DOHH2 (cell line): Measurements from ENCODE around the gene ZNF300.

Source experiments
- EZH2phosphoT487 ChIP-seq: fragments of 200-600 bp; sonication (generic); IDR thresholded peaks from 2 replicates; pipeline ENCODE4 v1.6.1; 2017; ENCODE audit warnings: borderline replicate concordance, mild to moderate bottlenecking, antibody characterized with exemption, low read length, moderate library complexity, mixed read lengths
- TF ChIP-seq, protein P1 (sequence below): fragments of 200-600 bp; sonication (generic); IDR thresholded peaks from one replicate; pipeline ENCODE4 v1.5.1; 2014; ENCODE audit warnings: antibody characterized with exemption, mild to moderate bottlenecking, low read depth, low read length; ENCODE audit not compliant: poor library complexity, severe bottlenecking

DNA sequence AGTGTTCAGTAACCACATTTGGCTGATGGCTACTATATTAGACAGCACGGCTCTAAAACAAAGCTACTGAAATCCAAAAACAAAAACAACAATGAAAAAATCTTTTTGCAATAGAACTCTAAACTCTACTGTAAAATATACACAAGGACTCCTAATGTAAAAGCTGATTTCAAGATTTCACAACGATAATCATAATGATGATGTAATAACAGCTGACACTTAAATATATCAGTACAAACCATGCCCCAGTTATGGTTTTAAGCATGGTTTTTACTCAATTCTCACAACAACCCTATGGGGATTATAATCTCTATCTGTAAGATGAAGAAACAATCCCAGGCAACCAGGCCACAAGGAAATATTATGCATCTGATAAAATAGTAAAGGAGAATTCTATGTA lies 3.3 kb downstream of the ZNF300 start:
- TF ChIP-seq, protein P1, sequence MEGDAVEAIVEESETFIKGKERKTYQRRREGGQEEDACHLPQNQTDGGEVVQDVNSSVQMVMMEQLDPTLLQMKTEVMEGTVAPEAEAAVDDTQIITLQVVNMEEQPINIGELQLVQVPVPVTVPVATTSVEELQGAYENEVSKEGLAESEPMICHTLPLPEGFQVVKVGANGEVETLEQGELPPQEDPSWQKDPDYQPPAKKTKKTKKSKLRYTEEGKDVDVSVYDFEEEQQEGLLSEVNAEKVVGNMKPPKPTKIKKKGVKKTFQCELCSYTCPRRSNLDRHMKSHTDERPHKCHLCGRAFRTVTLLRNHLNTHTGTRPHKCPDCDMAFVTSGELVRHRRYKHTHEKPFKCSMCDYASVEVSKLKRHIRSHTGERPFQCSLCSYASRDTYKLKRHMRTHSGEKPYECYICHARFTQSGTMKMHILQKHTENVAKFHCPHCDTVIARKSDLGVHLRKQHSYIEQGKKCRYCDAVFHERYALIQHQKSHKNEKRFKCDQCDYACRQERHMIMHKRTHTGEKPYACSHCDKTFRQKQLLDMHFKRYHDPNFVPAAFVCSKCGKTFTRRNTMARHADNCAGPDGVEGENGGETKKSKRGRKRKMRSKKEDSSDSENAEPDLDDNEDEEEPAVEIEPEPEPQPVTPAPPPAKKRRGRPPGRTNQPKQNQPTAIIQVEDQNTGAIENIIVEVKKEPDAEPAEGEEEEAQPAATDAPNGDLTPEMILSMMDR: no peak
- no peak for TF ChIP-seq EZH2phosphoT487
